GM18951 (cell line): Measurements from ENCODE around the gene ZBTB43.
"Not testable (repeated sequence)": the region's sequence is repeated elsewhere in the genome, so short reads cannot be mapped to it uniquely, and the experiment has no call there.

Experiments
- POLR2A ChIP-seq: IDR thresholded peaks from 4 replicates; pipeline ENCODE4 v1.6.1; 2011; ENCODE audit warnings: mild to moderate bottlenecking; ENCODE audit not compliant: insufficient read length, insufficient read depth; ENCODE audit errors: extremely low read depth
- in situ Hi-C: fragments of 300-500 bp; cut with MboI; formaldehyde crosslinking; loops from one replicate; pipeline ENCODE4 v1.12.0; 2022; ENCODE audit warnings: low sequenced_read_pairs, mixed read lengths, inconsistent platforms; ENCODE audit not compliant: unreplicated experiment

Gene ZBTB43

GRCh38 chr9:126797903-126798302 lies 6.9 kb upstream of the ZBTB43 start:
- TF ChIP-seq POLR2A: no peak
- in situ Hi-C loops: no loop called here

- no peak for TF ChIP-seq POLR2A
- in situ Hi-C loops: no loop called here
Observed at GRCh38 chr9:126799034-126799433, 5.8 kb upstream of the ZBTB43 start.

GRCh38 chr9:126802318-126803059 lies 2.4 kb upstream of the ZBTB43 start:
- in situ Hi-C loops: no loop called here
- no peak for TF ChIP-seq POLR2A

GRCh38 chr9:126804198-126804695 lies 593 bp upstream of the ZBTB43 start:
- in situ Hi-C loops: no loop called here
- TF ChIP-seq POLR2A: no peak

- in situ Hi-C loops: no loop called here
- TF ChIP-seq POLR2A: no peak
Observed at GRCh38 chr9:126805554-126806262, 868 bp downstream of the ZBTB43 start.

- in situ Hi-C loops: no loop called here
Observed at GRCh38 chr9:126806336-126806735, 1.5 kb downstream of the ZBTB43 start.

GRCh38 chr9:126809068-126809467 lies 4.2 kb downstream of the ZBTB43 start:
- TF ChIP-seq POLR2A: no peak
- in situ Hi-C loops: no loop called here

More at GRCh38 chr9:126806336-126806735, 1.5 kb downstream of the ZBTB43 start:
- no peak for TF ChIP-seq POLR2A

- in situ Hi-C loops: not testable (repeated sequence)
Observed at GRCh38 chr9:126810221-126810620, 5.4 kb downstream of the ZBTB43 start.

GRCh38 chr9:126813072-126813471 lies 8.2 kb downstream of the ZBTB43 start:
- in situ Hi-C loops: no loop called here
- TF ChIP-seq POLR2A: no peak

GRCh38 chr9:126814091-126814490 lies 9.3 kb downstream of the ZBTB43 start:
- in situ Hi-C loops: no loop called here
- no peak for TF ChIP-seq POLR2A

- in situ Hi-C loops: not testable (repeated sequence)
Observed at GRCh38 chr9:126817615-126818014, 12.8 kb downstream of the ZBTB43 start.

- in situ Hi-C loops: no loop called here
- no peak for TF ChIP-seq POLR2A
Observed at GRCh38 chr9:126818482-126818881, 13.6 kb downstream of the ZBTB43 start.

GRCh38 chr9:126819482-126819881 lies 14.6 kb downstream of the ZBTB43 start:
- no peak for TF ChIP-seq POLR2A
- in situ Hi-C loops: no loop called here

- TF ChIP-seq POLR2A: no peak
- in situ Hi-C loops: no loop called here
Observed at GRCh38 chr9:126822278-126822677, 17.4 kb downstream of the ZBTB43 start.
